ENCODE results near the gene NCAN.

DNA sequence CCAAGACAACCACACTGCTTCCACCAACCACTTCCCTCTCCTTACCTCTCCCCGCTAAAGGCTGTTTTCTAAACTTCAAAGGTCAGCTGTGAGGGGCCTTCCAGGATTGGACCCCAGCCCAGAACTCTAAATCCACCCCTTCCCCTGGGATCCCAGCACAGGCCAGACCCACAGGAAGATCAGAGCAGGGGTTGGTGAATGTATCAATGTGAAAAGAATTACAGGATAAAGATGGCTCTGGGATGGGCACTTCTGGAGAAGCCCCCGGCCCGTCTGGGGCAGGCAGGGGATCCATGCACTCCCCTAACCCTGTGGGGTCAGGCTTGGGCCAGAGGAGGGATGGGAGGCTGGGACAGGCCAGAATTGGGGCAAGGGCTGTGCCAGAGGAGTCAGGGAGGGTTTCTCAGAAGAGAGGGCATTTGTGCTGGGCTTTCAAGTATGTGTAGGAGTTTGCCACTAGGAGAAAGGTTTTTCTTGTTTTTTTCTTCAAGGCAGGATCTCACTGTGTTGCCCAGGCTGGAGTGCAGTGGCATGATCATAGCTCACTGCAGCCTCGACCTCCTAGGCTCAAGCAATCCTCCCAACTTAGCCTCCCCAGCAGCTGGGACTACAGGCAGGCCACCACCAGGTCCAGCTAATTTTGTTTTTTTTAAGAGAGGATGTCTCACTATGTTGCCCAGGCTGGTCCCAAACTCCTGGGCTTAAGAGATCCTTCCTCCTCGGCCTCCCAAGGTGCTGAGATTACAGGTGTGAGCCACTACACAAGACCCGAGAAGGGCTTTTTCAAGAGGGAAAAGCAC is 40.7 kb upstream of the NCAN start:
- TF ChIP-seq, protein P1, sequence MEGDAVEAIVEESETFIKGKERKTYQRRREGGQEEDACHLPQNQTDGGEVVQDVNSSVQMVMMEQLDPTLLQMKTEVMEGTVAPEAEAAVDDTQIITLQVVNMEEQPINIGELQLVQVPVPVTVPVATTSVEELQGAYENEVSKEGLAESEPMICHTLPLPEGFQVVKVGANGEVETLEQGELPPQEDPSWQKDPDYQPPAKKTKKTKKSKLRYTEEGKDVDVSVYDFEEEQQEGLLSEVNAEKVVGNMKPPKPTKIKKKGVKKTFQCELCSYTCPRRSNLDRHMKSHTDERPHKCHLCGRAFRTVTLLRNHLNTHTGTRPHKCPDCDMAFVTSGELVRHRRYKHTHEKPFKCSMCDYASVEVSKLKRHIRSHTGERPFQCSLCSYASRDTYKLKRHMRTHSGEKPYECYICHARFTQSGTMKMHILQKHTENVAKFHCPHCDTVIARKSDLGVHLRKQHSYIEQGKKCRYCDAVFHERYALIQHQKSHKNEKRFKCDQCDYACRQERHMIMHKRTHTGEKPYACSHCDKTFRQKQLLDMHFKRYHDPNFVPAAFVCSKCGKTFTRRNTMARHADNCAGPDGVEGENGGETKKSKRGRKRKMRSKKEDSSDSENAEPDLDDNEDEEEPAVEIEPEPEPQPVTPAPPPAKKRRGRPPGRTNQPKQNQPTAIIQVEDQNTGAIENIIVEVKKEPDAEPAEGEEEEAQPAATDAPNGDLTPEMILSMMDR (IDR thresholded peaks at IDR 0.05; ENCODE audit: insufficient read depth, low read depth, low read length), result no peak
- no peak for TF ChIP-seq EZH2 (IDR thresholded peaks at IDR 0.05; ENCODE audit: insufficient read depth, low read length)

All from astrocyte (in vitro differentiated cells and primary cell).